ENCODE results near the gene CACNA1D.

- TF ChIP-seq, protein P1, sequence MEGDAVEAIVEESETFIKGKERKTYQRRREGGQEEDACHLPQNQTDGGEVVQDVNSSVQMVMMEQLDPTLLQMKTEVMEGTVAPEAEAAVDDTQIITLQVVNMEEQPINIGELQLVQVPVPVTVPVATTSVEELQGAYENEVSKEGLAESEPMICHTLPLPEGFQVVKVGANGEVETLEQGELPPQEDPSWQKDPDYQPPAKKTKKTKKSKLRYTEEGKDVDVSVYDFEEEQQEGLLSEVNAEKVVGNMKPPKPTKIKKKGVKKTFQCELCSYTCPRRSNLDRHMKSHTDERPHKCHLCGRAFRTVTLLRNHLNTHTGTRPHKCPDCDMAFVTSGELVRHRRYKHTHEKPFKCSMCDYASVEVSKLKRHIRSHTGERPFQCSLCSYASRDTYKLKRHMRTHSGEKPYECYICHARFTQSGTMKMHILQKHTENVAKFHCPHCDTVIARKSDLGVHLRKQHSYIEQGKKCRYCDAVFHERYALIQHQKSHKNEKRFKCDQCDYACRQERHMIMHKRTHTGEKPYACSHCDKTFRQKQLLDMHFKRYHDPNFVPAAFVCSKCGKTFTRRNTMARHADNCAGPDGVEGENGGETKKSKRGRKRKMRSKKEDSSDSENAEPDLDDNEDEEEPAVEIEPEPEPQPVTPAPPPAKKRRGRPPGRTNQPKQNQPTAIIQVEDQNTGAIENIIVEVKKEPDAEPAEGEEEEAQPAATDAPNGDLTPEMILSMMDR (IDR thresholded peaks at IDR 0.05; ENCODE audit: insufficient read depth, low read length, poor library complexity, severe bottlenecking) = no peak
- TF ChIP-seq EZH2phosphoT487 (conservative IDR thresholded peaks at IDR 0.05; ENCODE audit: low read length) = no peak
Measured at GRCh38 chr3:53677413-53677812, 183.0 kb downstream of the CACNA1D start.

Measured in SU-DHL-6 (cell line).